Measurements from ENCODE around the gene UBAP2. TPM values are rescaled to one million over a fixed set of nuclear protein-coding genes. Genes with fewer than 3 reads are reported as not detected.
"Not testable (repeated sequence)": the region's sequence is repeated elsewhere in the genome, so short reads cannot be mapped to it uniquely, and the experiment has no call there.

The UBAP2 gene
- total RNA-seq, 4 donors from 2014 or later, result 29.7 to 36.9 (median 34.3) TPM

- H3K4me3 ChIP-seq, result no peak overlapping the region
- no peak overlapping the region for H3K27ac ChIP-seq
- no peaks in the 10 kb centered on the region for H3K27me3 ChIP-seq
- WGBS, 2 donors, result 84 to 87% methylated on average over 3 of the region's 3 CpGs
- DNase-seq (ENCODE audit: low spot score in 2 of 2), result no peak
- TF ChIP-seq POLR2A (IDR thresholded peaks at IDR 0.05), result no peak
- TF ChIP-seq EP300 (IDR thresholded peaks at IDR 0.05), result no peak
- no peak for TF ChIP-seq CTCF (IDR thresholded peaks at IDR 0.05)
- H3K36me3 ChIP-seq, result peaks cover 0 to 51% (median 0%) of the 10 kb centered on the region in 3 donors
- H3K9me3 ChIP-seq, result no peaks in the 10 kb centered on the region
- no peaks in the 10 kb centered on the region for H3K4me1 ChIP-seq
These were observed 72.3 kb downstream of the UBAP2 start for GRCh38 chr9:33976414-33976813.

GRCh38 chr9:33972698-33973097, 76.0 kb downstream of the UBAP2 start:
- TF ChIP-seq CTCF (IDR thresholded peaks at IDR 0.05) (no peak), POLR2A (IDR thresholded peaks at IDR 0.05) (no peak), EP300 (IDR thresholded peaks at IDR 0.05) (no peak)
- Histone ChIP-seq H3K4me3 (no peak overlapping the region), H3K27ac (no peak overlapping the region), H3K9me3 (no peaks in the 10 kb centered on the region), H3K27me3 (no peaks in the 10 kb centered on the region), H3K4me1 (no peaks in the 10 kb centered on the region), H3K36me3 (peaks cover 0 to 46% (median 0%) of the 10 kb centered on the region in 3 donors)
- WGBS, 2 donors, result 87 to 89% methylated on average over 2 of the region's 2 CpGs
- DNase-seq (ENCODE audit: low spot score in 2 of 2), result no peak

GRCh38 chr9:33964086-33964768, 84.5 kb downstream of the UBAP2 start:
- no peak overlapping the region for H3K4me3 ChIP-seq
- DNase-seq (ENCODE audit: low spot score in 2 of 2), result no peak
- no peaks in the 10 kb centered on the region for H3K9me3 ChIP-seq
- TF ChIP-seq CTCF (IDR thresholded peaks at IDR 0.05) (no peak), EP300 (IDR thresholded peaks at IDR 0.05) (no peak), POLR2A (IDR thresholded peaks at IDR 0.05) (no peak)
- H3K27ac ChIP-seq, result no peak overlapping the region
- no peaks in the 10 kb centered on the region for H3K4me1 ChIP-seq
- WGBS, 2 donors, result 94% methylated on average over 2 of the region's 2 CpGs
- peaks cover 0 to 28% (median 0%) of the 10 kb centered on the region in 3 donors for H3K36me3 ChIP-seq
- H3K27me3 ChIP-seq, result no peaks in the 10 kb centered on the region

GRCh38 chr9:33962468-33962867, 86.2 kb downstream of the UBAP2 start:
- not testable (repeated sequence) for H3K9me3 ChIP-seq; H3K27ac ChIP-seq; H3K4me3 ChIP-seq; H3K27me3 ChIP-seq; H3K4me1 ChIP-seq; DNase-seq (ENCODE audit: low spot score in 2 of 2)
- 86 to 96% methylated on average over 7 of the region's 7 CpGs for WGBS, 2 donors
- peaks cover 0 to 38% (median 0%) of the 10 kb centered on the region in 3 donors for H3K36me3 ChIP-seq

- DNase-seq (ENCODE audit: low spot score in 2 of 2), result no peak
- H3K36me3 ChIP-seq, result peaks cover 0 to 53% (median 0%) of the 10 kb centered on the region in 3 donors
- H3K9me3 ChIP-seq, result no peaks in the 10 kb centered on the region
- 93 to 95% methylated on average over 2 of the region's 2 CpGs for WGBS, 2 donors
- H3K4me1 ChIP-seq, result no peaks in the 10 kb centered on the region
- no peak overlapping the region for H3K4me3 ChIP-seq
- H3K27me3 ChIP-seq, result no peaks in the 10 kb centered on the region
- no peak overlapping the region for H3K27ac ChIP-seq
- TF ChIP-seq POLR2A (IDR thresholded peaks at IDR 0.05), result no peak
- no peak for TF ChIP-seq CTCF (IDR thresholded peaks at IDR 0.05)
- no peak for TF ChIP-seq EP300 (IDR thresholded peaks at IDR 0.05)
These were observed 89.0 kb downstream of the UBAP2 start for GRCh38 chr9:33959725-33960124.

All from tibial nerve (tissue), 4 donors.